Measurements from ENCODE around the gene STARD3. TPM values are rescaled to one million over a fixed set of nuclear protein-coding genes. Genes with fewer than 3 reads are reported as not detected.

The STARD3 gene
- total RNA-seq, 1 experiment from 2014 or later: 47.7 TPM

DNA sequence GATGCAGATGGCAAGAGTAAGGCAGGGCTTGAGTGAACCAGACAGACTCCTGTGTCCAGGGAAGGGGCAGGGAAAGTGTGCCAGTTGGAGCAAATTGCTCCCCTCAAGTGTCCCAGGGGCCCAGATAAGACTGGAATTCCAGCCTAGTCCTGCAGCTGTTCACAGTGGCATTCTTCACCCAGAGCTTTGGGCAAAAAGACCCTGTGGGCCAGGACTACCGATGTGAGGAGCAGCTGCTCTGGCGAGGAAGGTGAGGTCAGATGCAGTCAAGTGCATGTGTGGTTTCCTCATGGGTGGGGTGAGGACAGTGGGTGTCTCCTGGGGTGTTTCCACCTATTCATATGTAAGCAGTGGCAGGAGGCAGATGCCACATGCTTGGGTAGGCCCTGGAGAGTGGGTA lies 43.6 kb upstream of the STARD3 start:
- BruUV-seq (replicated peaks): no TSS peak
- no peaks in the 10 kb centered on the region for H4K20me1 ChIP-seq (ENCODE audit: insufficient read depth)
- ChIA-PET POLR2A (ENCODE audit: unreplicated experiment) (interaction anchor here (0.6 kb wide), 1 partner anchor 7 kb away, joined by 4 read pairs; no protein-coding TSS in a partner anchor), CTCF (no interaction called here)
- H3K27me3 ChIP-seq (ENCODE audit: insufficient read depth, low read depth): peaks cover 54% of the 10 kb centered on the region
- no peaks in the 10 kb centered on the region for H3F3A ChIP-seq (ENCODE audit: insufficient read depth, low read depth)
- H3K4me2 ChIP-seq: no peak overlapping the region
- H3K79me2 ChIP-seq (ENCODE audit: low read depth): no peaks in the 10 kb centered on the region
- no peak overlapping the region for H2AFZ ChIP-seq
- no peaks in the 10 kb centered on the region for H3K36me3 ChIP-seq (ENCODE audit: low read depth)
- H3K9me2 ChIP-seq (ENCODE audit: insufficient read depth): no peaks in the 10 kb centered on the region
- intact Hi-C loops (cut with micrococcal nuclease; ENCODE audit: unreplicated experiment): no loop called here
- H3K4me1 ChIP-seq (replicated peaks; ENCODE audit: insufficient read depth): no peaks in the 10 kb centered on the region
- H3K4me3 ChIP-seq: no peak overlapping the region
- no peak overlapping the region for H3K27ac ChIP-seq
- no peaks in the 10 kb centered on the region for H3K9me3 ChIP-seq (ENCODE audit: insufficient read depth, low read depth)
- no peak for DNase-seq
- TF ChIP-seq EZH2 (IDR thresholded peaks at IDR 0.05; ENCODE audit: low read depth): no peak
- no peak for TF ChIP-seq CTCF (conservative IDR thresholded peaks at IDR 0.05)

DNA sequence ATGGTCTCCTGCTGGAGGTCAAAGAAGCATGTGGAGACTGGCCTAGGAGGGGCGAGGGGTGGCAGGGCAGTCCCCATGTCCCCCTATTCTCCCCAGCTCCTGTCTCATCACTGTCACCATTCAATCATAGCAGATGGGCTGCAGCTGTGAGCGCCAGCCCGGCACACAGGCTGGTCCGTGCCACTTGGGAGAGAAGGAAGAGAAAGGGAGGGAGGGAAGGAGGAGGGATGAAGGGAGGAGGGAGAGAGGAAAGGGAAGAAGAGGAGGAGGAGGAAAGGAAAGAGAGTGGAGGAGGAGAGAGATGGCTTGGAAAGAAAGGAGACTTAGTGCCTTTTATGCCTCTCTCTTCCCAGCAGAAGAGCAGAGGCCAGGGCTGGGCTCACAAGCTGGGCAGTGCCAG lies 41.6 kb upstream of the STARD3 start:
- Histone ChIP-seq H3K4me3 (no peak overlapping the region), H3F3A (ENCODE audit: insufficient read depth, low read depth) (no peaks in the 10 kb centered on the region), H2AFZ (no peak overlapping the region), H4K20me1 (ENCODE audit: insufficient read depth) (no peaks in the 10 kb centered on the region), H3K36me3 (ENCODE audit: low read depth) (no peaks in the 10 kb centered on the region), H3K9me2 (ENCODE audit: insufficient read depth) (no peaks in the 10 kb centered on the region), H3K4me1 (replicated peaks; ENCODE audit: insufficient read depth) (no peaks in the 10 kb centered on the region), H3K4me2 (no peak overlapping the region), H3K9me3 (ENCODE audit: insufficient read depth, low read depth) (no peaks in the 10 kb centered on the region), H3K27ac (no peak overlapping the region), H3K79me2 (ENCODE audit: low read depth) (no peaks in the 10 kb centered on the region), H3K27me3 (ENCODE audit: insufficient read depth, low read depth) (peaks cover 68% of the 10 kb centered on the region)
- POLR2A ChIA-PET (ENCODE audit: unreplicated experiment): interaction anchor here (0.7 kb wide), 1 partner anchor 364 kb away, joined by 6 read pairs; no protein-coding TSS in a partner anchor
- CTCF ChIA-PET: no interaction called here
- no TSS peak for BruUV-seq (replicated peaks)
- intact Hi-C loops (cut with micrococcal nuclease; ENCODE audit: unreplicated experiment): no loop called here
- TF ChIP-seq CTCF (conservative IDR thresholded peaks at IDR 0.05) (no peak), EZH2 (IDR thresholded peaks at IDR 0.05; ENCODE audit: low read depth) (no peak)
- DNase-seq: no peak

- Histone ChIP-seq H3K27ac (no peak overlapping the region), H3K4me1 (replicated peaks; ENCODE audit: insufficient read depth) (no peaks in the 10 kb centered on the region), H3K4me2 (no peak overlapping the region), H3K9me3 (ENCODE audit: insufficient read depth, low read depth) (no peaks in the 10 kb centered on the region), H3K36me3 (ENCODE audit: low read depth) (no peaks in the 10 kb centered on the region), H4K20me1 (ENCODE audit: insufficient read depth) (no peaks in the 10 kb centered on the region), H3K4me3 (no peak overlapping the region), H3K9me2 (ENCODE audit: insufficient read depth) (no peaks in the 10 kb centered on the region), H2AFZ (no peak overlapping the region), H3K79me2 (ENCODE audit: low read depth) (no peaks in the 10 kb centered on the region), H3F3A (ENCODE audit: insufficient read depth, low read depth) (no peaks in the 10 kb centered on the region), H3K27me3 (ENCODE audit: insufficient read depth, low read depth) (peaks cover 75% of the 10 kb centered on the region)
- intact Hi-C loops (cut with micrococcal nuclease; ENCODE audit: unreplicated experiment): no loop called here
- TF ChIP-seq EZH2 (IDR thresholded peaks at IDR 0.05; ENCODE audit: low read depth) (no peak), CTCF (conservative IDR thresholded peaks at IDR 0.05) (no peak)
- no TSS peak for BruUV-seq (replicated peaks)
- CTCF ChIA-PET: no interaction called here
- POLR2A ChIA-PET (ENCODE audit: unreplicated experiment): interaction anchor here (0.7 kb wide), 1 partner anchor 365 kb away, joined by 6 read pairs; no protein-coding TSS in a partner anchor
- DNase-seq: no peak
Observed at GRCh38 chr17:39595928-39596510, 40.9 kb upstream of the STARD3 start.

Measured in PC-9 (cell line).